ENCODE measurements around the gene CDK5RAP2.
"Not testable (repeated sequence)": the region's sequence is repeated elsewhere in the genome, so short reads cannot be mapped to it uniquely, and the experiment has no call there.

The CDK5RAP2 gene

DNA sequence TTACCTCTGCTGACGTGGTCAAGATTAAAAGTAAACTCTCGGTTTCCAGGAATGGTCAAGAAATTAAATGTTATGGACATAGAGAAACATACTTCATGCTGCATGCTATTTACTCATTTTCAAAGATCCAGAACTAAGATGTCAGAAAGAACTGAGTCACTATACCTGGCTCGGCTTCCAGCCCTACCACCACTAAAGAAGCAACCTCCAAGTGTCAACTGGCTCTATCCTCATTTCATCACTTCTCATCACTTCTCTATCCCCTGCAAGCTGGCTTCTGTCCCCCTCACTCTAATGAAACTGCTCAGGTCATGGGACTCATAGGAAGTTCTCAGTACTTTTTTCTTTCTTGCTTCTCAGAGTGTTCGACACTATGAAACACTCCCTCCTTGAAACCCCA is 116.2 kb downstream of the CDK5RAP2 start:
- no peak for DNase-seq

DNA sequence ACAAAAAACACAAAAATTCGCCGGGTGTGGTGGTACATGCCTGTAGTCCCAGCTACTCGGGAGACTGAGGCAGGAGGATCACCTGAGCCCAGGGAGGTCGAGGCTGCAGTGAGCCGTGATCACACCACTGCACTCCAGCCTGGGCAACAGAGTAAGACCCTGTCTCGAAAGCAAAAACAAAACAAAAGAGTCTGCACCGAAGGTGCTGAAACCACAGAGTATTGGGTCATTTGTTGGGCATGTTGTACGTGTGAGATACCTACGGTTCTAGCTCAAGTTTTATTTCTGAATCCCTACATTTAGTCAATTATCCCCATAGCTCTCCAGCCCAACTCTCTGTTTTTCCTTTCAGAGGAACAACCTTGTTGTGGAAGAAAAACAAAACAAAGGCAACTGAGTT is 118.3 kb downstream of the CDK5RAP2 start:
- not testable (repeated sequence) for DNase-seq

DNA sequence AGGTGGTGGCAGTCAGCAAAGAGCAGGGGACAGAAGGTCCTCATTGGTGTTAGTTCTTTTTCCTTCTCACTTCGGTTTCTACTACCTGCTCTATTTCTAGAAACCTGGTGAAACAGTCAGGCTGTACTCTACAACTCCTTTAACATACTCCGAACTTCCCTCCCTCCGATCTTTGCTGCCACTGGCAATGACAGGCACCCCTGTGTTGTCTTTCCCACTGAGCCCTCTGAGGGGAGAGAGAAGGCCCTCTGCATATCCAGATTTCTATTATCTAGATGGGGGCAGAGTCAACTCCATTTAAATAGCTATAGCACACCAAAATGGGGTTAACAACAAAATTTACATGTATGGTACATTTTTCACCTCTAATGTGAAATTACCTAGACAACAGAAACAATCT is 123.7 kb downstream of the CDK5RAP2 start:
- no peak for DNase-seq

DNA sequence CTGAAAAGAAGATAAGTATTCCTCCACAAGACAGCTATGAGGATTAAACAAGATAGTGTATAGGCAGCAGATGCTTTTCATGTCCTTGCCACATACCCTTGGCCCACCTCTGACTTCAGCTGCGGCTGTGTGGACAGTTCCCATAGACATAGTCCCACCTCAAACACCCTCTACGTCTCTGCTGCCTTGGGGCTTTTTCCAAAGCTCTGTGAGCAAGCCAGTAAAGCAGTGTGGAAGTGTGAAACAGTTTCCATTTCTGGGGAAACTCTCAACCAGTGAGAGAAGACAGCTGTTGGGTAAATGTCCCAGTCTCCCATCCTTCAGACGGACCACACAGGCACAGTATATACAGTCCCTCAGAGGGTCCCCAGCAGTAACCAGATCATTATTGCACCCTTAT is 125.5 kb downstream of the CDK5RAP2 start:
- DNase-seq, result no peak

DNA sequence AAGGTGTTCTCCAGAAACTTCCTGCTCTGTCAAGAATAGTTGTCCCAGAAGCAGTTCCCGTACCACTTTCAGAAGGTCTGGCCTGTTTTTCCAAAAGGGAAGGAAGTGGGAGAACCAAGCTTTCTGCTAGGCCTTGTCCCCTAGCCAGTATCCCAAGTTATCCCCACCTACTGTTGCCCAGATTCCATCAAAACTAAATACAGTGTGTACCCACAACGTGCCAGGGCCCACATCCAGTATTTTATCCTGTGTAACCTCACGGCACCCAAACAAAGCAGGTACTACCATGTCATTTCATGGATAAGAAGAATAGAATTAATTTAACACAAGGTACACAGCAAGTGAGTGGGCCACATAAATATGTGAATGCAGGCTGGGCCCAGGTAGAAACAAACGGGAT is 126.2 kb downstream of the CDK5RAP2 start:
- no peak for DNase-seq

DNA sequence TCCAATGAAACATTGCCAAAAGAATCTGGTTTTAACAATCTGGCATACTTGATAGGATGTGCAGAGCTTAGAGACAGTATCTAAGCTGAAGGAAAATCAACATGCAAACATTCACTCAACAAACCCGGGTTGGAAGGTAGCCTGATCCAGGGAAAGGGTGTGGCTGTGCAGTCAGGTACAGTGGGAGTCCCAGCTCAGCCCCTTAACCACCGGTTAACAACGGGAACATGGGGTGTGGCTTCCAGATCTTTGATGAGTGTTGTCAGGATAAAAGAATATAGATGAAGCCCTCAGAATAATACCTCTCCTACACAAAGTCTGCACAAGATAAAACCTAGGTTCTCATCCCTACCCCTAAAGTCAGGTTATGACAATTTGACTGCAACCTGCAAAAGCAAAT is 127.3 kb downstream of the CDK5RAP2 start:
- DNase-seq, result no peak

DNA sequence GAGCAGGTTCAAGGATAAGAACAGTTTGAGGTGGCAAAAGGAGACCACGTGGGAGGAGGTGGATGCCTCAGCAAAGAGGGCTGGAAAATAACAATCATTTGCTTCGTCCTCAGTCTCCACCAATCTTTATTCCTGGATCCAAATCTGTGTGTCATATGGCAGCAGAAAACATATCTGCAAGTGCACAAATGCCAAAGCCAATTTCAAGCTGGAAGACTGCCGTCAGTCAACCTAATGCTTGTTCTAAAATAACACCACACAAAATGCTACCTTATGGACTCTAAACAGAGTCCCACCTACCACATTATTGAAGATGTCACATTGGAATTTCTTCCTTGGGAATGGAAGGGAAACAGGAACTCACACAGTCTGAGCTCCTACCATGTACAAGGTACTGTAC is 129.1 kb downstream of the CDK5RAP2 start:
- DNase-seq, result no peak

DNA sequence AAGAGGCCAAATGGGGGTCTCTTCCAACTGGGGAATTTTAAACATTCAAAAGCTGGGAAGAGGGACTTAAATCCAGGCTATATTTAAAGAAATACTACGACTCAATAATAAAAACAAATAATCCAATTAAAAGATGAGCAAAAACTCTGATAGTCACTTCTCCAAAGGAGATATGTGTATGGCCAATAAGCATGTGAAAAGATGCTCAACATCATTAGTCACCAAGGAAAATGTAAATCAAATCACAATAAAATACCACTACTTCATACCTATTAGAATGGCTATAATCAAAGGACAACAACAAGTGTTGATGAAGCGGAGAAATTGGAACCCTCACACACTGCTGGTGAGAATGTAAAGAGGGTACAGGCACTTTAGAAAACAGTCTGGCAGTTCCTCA is 130.4 kb downstream of the CDK5RAP2 start:
- no peak for DNase-seq

DNA sequence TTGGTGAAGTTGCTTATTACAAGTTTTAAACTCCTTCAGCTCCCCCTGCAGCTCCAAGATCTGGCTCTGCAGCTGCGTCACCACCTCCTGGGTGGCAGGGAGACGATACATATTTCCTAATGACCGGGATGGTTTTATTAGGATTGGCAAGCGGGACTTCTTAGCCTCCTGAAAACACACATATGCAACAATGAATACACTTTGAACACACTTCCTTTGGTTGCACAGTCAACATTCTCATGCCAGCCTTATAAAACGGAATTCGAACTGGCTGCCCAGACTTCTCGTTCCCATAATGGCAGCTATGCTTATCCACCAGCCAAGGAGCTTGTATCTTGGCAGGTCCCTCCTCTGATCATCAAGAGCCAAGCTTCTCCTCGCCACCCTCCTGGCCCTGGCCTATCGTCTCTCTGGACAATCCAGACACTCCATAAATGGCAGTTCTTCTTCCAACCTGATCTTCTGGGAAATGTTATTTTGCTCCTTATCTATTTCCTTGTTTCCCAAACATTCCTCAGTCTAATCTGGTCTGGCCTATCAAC is 131.9 kb downstream of the CDK5RAP2 start:
- DNase-seq, result no peak

DNA sequence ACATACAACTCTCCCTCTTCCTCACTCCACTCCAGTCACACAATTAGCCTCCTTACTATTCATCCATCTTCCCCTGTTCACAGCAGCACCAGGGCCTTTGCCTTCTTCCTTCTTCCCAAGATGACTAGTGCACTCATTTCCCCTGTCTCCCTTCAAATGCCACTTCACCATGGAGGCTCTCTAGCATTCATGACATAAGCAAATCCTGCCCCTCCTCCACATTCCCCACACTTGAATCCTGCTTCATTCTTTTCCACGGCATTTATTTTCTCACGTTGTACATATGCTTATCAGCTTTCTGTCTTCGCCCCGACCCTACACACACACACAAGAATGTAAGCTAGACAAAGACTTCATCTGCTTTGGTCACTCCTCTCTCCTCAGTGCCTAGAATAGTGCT is 133.3 kb downstream of the CDK5RAP2 start:
- peak; percentile 14 for DNase-seq

DNA sequence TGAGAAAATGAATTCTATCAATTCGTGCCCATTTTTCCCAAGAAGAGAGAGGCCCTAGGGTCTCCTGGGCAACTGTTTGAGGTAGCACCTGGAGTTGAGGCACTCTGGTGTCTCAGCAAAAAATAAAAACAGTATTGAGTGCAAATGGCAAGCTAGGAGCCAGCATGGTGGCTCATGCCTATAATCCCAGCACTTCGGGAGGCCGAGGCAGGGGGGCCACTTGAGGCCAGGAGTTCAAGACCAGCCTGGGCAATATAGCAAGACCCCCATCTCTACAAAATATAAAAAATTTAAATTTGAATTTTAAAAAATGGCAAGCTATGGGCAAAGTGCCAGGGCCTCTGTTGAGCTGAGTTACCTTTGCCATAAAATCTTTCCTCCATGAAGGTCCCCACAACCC is 136.0 kb downstream of the CDK5RAP2 start:
- no peak for DNase-seq

DNA sequence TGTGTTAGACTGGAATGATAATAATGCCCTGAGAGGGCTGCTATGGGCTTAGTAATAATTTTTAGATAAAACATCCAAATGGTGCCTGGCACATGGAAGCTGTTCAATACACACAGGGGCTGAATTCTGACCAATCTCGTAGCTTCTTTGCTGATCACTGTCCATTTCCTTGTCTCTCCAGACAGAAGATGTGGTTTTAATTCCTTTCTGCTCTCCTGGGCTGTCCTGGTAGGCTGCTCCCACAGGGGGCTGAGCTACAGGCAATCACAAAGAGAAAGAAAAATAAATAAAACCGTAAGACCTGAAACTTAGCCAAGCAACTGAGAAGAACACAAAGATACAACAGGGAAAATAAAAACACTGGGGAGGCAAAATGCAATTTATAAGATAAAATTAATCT is 136.5 kb downstream of the CDK5RAP2 start:
- DNase-seq, result no peak

DNA sequence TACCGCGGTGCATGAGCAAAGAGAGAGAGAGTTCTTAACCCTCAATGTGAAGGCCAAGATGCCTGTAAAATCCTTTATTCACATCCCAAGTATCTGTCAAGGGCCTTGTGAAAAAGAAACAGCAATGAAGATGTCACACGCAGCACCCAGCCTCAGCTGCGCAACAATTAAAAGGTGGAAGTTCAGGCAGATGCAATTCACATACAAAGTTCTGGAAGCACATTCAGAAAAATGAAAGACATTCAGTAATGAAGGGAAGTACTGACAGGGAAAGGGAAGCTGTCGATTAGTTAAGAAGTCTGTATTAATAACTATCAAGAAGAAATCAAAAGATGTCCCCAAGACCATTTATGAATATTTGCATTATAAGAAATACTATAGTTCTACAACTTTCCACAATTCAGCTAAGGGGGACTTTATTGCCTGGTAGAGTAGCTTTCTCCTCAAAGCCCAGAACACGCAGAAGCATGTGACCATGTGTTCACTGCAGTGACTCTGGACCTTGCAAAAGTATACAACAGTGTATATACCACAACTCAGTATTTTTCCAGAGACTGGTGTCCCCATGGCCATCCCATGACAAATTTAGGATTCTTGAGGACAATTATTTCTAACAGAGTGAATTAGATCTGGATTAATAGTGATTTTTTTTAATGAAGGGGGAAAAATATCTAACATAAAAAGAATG is 137.5 kb downstream of the CDK5RAP2 start:
- DNase-seq, result no peak

DNA sequence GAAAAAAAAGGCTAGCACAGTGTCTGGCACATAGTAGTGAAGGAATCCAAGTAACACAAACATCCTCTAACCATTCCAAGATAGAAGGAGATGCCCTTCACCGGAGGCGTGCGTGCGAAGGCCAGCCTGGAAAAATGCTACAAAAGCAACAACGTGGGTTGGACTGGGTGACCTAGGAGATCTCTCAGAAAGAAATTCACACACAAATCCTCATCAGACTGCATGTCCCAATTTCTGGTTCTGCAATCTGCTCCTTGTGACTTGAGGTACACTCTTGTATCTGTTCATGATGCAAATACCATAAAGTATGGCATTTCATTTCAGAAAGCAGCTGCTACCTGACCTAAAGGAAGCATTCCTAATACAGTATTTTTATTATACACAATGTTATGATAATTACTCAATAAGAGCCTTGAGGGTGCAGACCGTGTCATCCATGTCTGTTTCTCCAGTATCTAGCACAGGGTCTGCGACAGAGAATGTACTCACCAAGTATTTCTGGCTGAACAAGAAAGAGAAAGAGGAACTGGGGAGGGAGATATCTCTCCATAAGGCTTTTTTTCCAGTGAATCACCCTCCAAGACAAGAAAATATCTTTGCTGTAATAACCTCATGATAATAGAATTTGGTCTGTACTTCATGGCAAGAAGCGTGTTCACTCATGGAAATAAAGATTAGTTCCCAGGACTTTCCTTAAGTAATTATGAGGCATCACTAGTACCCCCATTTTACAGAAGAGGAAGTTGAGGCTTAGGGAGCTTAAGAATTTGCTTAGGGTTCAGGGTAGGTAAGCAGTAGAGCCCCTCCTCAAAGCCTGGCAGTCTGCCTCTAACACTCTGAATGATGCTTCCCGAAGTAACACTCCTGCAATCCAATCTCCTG is 138.3 kb downstream of the CDK5RAP2 start:
- no peak for DNase-seq

DNA sequence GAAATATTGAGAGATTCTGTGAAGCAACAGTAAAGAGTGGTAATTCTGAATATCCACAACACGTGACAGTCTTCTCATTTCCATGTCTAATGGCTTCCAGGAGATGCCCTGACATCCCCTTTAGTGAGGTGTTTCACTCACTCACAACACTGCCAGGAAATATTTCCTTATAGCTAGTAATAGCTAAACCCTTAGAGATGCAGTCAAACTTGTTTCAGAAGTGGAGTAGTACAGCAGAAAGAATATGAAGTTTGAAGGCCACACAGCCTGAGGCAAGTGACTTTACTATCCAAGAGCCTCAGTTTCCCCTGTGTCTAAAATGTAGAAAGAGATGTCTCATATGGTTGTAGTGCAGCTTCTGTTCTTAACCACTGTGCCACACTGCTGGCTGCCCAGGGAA is 139.2 kb downstream of the CDK5RAP2 start:
- no peak for DNase-seq

DNA sequence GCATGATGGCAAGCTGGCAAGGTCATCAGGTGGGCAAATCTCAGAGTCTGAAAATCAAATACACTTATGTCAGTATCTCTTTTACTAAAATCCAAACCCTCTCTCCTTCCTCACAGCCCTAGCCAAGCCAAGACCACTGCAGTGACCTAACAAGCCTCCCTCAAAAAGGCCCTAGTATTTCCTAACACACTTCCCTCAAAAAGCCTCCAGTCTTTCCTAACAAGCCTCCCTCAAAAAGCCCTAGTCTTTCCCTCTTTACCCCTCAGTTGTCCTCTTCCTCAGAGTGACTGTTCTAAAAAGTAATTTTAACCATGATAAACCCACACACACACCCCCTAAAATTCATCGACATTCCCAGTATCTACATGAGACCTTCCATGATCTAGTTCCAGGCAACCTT is 140.0 kb downstream of the CDK5RAP2 start:
- DNase-seq, result no peak

DNA sequence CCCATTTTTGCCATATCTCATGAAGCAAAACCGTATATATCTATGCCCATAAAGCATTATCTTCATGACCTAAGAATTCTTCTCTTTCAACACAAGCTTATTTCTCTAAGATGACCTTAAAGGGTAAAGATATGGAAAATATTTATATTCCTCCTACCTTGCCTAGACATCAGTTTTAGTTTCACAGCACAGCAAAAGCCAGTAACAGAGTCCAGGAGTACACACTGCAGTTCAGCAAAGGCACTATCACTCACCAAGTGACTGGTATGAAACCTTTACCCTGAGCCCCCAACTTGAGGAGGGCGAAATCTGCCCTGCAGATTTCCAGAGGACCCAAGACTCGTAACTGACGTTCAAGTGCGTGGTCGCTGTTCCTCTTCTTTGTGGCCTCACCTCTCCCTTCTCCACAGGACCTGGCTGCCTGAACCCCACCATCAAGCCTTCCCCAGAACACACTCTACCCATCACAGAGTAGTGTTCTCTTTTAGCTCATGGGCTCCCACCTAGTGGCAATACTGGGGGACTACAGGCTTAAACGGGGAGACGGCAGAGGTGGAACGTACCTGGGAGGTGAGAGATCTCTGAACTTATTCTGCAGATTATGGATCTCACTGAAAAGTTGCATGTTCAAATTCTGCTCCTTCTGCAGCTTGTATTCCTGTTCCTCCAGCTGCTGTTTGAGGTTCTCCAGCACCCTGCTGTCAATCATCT is 141.0 kb downstream of the CDK5RAP2 start:
- DNase-seq, result no peak

DNA sequence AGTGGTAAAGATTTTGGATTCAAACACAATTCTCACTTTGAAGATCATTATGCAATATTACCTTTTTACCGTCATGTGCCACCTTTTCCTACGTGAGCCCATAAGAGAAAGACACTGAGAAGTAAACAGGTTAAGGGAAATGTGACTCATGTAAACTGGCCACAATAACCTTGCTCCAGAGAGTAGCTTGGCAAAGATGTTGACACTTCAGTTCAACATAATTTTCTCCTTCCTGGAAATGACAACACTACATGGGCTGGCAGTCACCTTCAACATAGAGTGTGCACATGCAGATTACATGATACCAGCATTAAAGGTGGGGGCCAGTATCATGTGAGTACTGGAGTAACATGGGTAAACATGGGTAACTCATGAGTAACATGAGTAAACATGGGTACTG is 141.9 kb downstream of the CDK5RAP2 start:
- peak; percentile 70 for DNase-seq

DNA sequence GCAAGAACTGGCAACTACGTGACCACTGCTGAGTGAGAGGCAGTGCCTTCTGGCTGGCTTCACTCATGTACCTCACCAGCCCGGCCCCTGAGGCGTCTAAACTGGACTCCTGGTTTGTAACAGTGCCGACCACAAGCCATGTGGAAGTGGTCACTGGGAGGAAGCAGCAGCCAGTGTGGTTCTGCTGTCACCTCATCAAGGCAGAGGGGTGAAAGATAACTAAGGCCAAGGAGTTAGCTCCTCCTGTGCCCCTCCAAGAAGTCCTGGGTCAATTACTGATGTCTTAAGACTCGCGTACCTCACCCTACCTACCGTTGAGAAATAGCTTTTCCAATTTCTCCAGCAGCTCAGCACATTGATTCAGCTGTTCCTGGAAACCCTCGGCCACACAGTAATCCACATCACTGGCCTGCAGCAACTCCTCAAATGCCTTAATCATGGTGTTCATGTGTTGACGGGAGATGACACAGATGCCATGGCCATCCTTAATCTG is 142.9 kb downstream of the CDK5RAP2 start:
- DNase-seq, result no peak

DNA sequence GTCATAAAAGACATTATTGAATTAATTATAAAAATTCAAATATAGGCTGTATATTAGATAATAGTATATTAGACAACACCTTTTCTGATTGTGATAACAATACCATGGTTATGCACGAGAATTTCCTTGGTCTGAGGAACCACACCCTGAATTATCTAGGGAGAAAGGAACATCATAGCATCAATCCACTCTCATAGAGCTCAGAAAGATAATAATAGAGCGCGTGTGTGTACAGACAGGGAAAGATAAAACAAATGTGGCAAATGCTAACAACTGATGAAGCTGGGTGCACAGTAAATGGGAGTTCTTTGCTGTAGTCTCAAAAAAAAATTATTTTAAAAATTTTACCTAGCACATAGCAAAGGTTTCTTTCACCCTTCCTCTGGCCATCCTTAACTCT is 143.5 kb downstream of the CDK5RAP2 start:
- no peak for DNase-seq

DNA sequence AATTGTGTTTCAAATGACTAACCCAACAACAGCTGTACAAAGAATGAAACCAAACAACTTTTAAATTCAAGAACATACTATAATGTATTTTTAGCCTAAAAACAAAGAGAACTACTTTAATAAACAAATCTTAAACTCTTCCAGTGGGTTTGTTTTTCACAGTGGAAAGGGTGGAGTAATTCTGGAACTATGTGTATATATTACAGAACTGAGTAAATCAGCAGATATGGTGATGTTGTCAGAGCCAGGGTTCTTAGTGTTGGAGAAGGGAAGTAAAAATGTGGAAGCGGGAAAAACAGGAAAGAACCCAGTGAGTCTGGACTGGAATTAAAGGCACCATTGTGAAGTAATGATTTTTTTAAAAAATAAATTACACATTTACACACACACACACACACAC is 144.9 kb downstream of the CDK5RAP2 start:
- DNase-seq, result no peak

DNA sequence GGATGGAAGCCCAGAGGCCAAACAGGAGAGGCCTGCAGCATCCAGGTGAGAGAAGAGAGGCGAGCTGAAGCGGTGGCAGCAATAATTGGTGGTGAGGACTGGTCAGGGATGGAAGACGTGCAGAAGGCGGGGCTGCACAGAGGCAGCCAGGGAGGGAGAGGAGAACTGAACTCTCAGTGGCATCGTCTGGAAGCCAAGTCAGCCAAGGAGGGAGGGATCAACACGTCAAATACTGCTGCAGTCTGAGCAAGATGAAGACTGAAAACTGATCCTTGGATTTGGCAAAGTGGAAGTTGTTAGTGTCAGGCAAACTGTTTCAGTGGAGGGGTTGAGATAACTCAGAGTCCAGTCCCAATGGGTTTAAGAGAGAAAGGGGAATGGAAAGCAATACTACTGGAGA is 145.4 kb downstream of the CDK5RAP2 start:
- no peak for DNase-seq

DNA sequence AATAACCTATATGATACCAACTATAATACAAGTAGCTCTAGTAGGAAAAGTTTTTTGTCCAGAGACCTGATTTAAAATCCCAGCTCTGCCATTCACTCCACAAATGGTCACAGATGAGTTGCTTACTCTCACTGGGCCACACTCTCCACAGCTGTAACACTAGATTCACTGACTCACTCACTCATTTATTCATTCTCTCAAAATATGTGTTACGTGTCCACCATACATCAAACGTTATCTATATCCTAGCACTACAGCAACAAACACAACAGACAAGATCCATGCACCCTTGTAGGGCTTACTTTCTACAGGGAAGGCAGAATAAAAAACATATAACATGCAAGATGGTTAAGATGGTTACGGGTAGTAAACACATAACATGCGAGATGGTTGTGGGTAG is 146.3 kb downstream of the CDK5RAP2 start:
- no peak for DNase-seq
